SK-N-SH treated with all-trans-retinoic acid at 6 μM for 48 hours (cell line): ENCODE results near the gene STAT6.

Experiments used
- ARNTL ChIP-seq: fragments of 450-650 bp; formaldehyde crosslinking; IDR thresholded peaks from 2 replicates; pipeline ENCODE4 v1.5.0; 2020; ENCODE audit warnings: low read depth, mild to moderate bottlenecking, moderate library complexity, borderline replicate concordance
- ESRRG ChIP-seq: fragments of 250-450 bp; sonication (Bioruptor Pico); IDR thresholded peaks from 2 replicates; pipeline ENCODE4 v1.6.1; 2021; ENCODE audit warnings: mild to moderate bottlenecking
- GLIS3 ChIP-seq: fragments of 250-450 bp; sonication (Bioruptor Pico); IDR thresholded peaks from 2 replicates; pipeline ENCODE4 v1.5.0; 2020; ENCODE audit warnings: mild to moderate bottlenecking, moderate library complexity
- OSR1 ChIP-seq: fragments of 250-450 bp; sonication (Bioruptor Pico); IDR thresholded peaks from 2 replicates; pipeline ENCODE4 v1.8.0; 2022; ENCODE audit warnings: moderate library complexity, mild to moderate bottlenecking, inconsistent platforms
- PATZ1 ChIP-seq: fragments of 250-450 bp; sonication (Bioruptor Pico); IDR thresholded peaks from 2 replicates; pipeline ENCODE4 v1.8.0; 2020; ENCODE audit warnings: mild to moderate bottlenecking, moderate library complexity, borderline replicate concordance
- POU6F1 ChIP-seq: fragments of 250-450 bp; sonication (Bioruptor Pico); IDR thresholded peaks from 2 replicates; pipeline ENCODE4 v1.8.0; 2021; ENCODE audit warnings: low read depth, mild to moderate bottlenecking, moderate library complexity, borderline replicate concordance
- RARB ChIP-seq: fragments of 250-450 bp; sonication (Bioruptor Pico); IDR thresholded peaks from 2 replicates; pipeline ENCODE4 v1.8.0; 2021; ENCODE audit warnings: mild to moderate bottlenecking, moderate library complexity
- ZC3H10 ChIP-seq: fragments of 250-450 bp; sonication (Bioruptor Pico); IDR thresholded peaks from 2 replicates; pipeline ENCODE4 v1.5.1; 2021; ENCODE audit warnings: mild to moderate bottlenecking, moderate library complexity
- ZFP3 ChIP-seq: fragments of 250-450 bp; sonication (Bioruptor Pico); IDR thresholded peaks from 2 replicates; pipeline ENCODE4 v1.5.0; 2020; ENCODE audit warnings: mild to moderate bottlenecking, moderate library complexity
- ZNF70 ChIP-seq: fragments of 450-650 bp; formaldehyde crosslinking; IDR thresholded peaks from 2 replicates; pipeline ENCODE4 v1.5.0; 2020; ENCODE audit warnings: mild to moderate bottlenecking, moderate library complexity

DNA sequence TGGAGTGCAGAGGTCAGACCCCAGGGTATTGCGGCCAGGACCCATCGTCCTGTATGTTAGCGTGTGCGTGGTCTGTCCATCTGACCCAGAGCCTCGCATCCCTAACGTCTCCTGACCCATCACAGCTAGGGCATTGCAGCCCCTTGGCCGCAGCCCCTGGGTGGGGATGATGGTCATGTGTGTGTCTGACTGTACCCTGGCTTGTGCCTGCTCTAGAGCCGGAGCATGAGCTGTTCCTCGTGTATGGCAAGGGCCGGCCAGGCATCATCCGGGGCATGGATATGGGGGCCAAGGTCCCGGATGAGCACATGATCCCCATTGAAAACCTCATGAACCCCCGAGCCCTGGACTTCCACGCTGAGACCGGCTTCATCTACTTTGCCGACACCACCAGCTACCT lies 47.0 kb upstream of the STAT6 start:
- TF ChIP-seq RARB (no peak), PATZ1 (CRISPR knock-in tag) (no peak), ARNTL (CRISPR knock-in tag) (no peak), OSR1 (no peak), GLIS3 (CRISPR knock-in tag) (no peak), ZNF70 (CRISPR knock-in tag) (no peak), POU6F1 (CRISPR knock-in tag) (no peak), ZFP3 (CRISPR knock-in tag) (no peak), ZC3H10 (no peak), ESRRG (CRISPR knock-in tag) (no peak)
